ENCODE results near the gene PTRHD1. TPM values are rescaled to one million over a fixed set of nuclear protein-coding genes. Genes with fewer than 3 reads are reported as not detected.

PTRHD1 gene
- total and polyA plus RNA-seq, 2 experiments from 2014 or later = 27.5 to 46.2 TPM

- TF ChIP-seq EZH2 (IDR thresholded peaks at IDR 0.05; ENCODE audit: insufficient read depth, poor library complexity, severe bottlenecking) = no peak
- TF ChIP-seq EZH2phosphoT487 (IDR thresholded peaks at IDR 0.05; ENCODE audit: insufficient read depth, low read depth) = no peak
- Histone ChIP-seq H3K4me3 (no peak overlapping the region), H3K79me2 (ENCODE audit: insufficient read depth) (no peaks in the 10 kb centered on the region), H3K9ac (no peak overlapping the region), H3K9me2 (ENCODE audit: insufficient read depth) (no peaks in the 10 kb centered on the region), H2AFZ (no peak overlapping the region), H3K4me1 (ENCODE audit: insufficient read depth) (no peaks in the 10 kb centered on the region), H3K36me3 (ENCODE audit: low read depth) (0 out of 2 replicates have a peak, but pooled peaks cover 3% of the 10 kb centered on the region), H3K27me3 (replicated peaks; ENCODE audit: insufficient read depth) (no peaks in the 10 kb centered on the region), H3F3A (ENCODE audit: insufficient read depth) (no peaks in the 10 kb centered on the region), H4K20me1 (ENCODE audit: insufficient read depth) (no peaks in the 10 kb centered on the region), H3K27ac (no peak overlapping the region), H3K4me2 (ENCODE audit: unreplicated experiment) (no peak overlapping the region), H3K9me3 (ENCODE audit: low read depth) (no peaks in the 10 kb centered on the region)
- DNase-seq = no peak
- in situ Hi-C loops (cut with MboI) = no loop called here
- 52 to 60% methylated on average over 7 of the region's 7 CpGs for WGBS, 2 experiments (ENCODE audit: low coverage in 1 of 2, low lambda C conversion rate in 2 of 2, missing lambda C conversion rate in 2 of 2)
Observed at GRCh38 chr2:24768601-24769000, 24.6 kb downstream of the PTRHD1 start.

- in situ Hi-C loops (cut with MboI) = no loop called here
- Histone ChIP-seq H2AFZ (no peak overlapping the region), H3K9me2 (ENCODE audit: insufficient read depth) (no peaks in the 10 kb centered on the region), H3K9me3 (ENCODE audit: low read depth) (no peaks in the 10 kb centered on the region), H3K4me3 (no peak overlapping the region), H3K79me2 (ENCODE audit: insufficient read depth) (no peaks in the 10 kb centered on the region), H3K27ac (no peak overlapping the region), H4K20me1 (ENCODE audit: insufficient read depth) (no peaks in the 10 kb centered on the region), H3K4me2 (ENCODE audit: unreplicated experiment) (no peak overlapping the region), H3K27me3 (replicated peaks; ENCODE audit: insufficient read depth) (no peaks in the 10 kb centered on the region), H3K36me3 (ENCODE audit: low read depth) (0 out of 2 replicates have a peak, but pooled peaks cover 3% of the 10 kb centered on the region), H3K9ac (no peak overlapping the region), H3K4me1 (ENCODE audit: insufficient read depth) (no peaks in the 10 kb centered on the region), H3F3A (ENCODE audit: insufficient read depth) (no peaks in the 10 kb centered on the region)
- TF ChIP-seq EZH2 (IDR thresholded peaks at IDR 0.05; ENCODE audit: insufficient read depth, poor library complexity, severe bottlenecking) = no peak
- TF ChIP-seq EZH2phosphoT487 (IDR thresholded peaks at IDR 0.05; ENCODE audit: insufficient read depth, low read depth) = no peak
- 83 to 88% methylated on average over 5 of the region's 5 CpGs for WGBS, 2 experiments (ENCODE audit: low coverage in 1 of 2, low lambda C conversion rate in 2 of 2, missing lambda C conversion rate in 2 of 2)
- DNase-seq = no peak
Observed at GRCh38 chr2:24768013-24768412, 25.2 kb downstream of the PTRHD1 start.

- Histone ChIP-seq H2AFZ (no peak overlapping the region), H3F3A (ENCODE audit: insufficient read depth) (no peaks in the 10 kb centered on the region), H3K4me3 (no peak overlapping the region), H3K27ac (no peak overlapping the region), H3K9ac (no peak overlapping the region), H3K9me3 (ENCODE audit: low read depth) (no peaks in the 10 kb centered on the region), H3K4me2 (ENCODE audit: unreplicated experiment) (no peak overlapping the region), H3K36me3 (ENCODE audit: low read depth) (peaks cover 3% of the 10 kb centered on the region; the same call in 1 of the 2 replicates), H3K9me2 (ENCODE audit: insufficient read depth) (no peaks in the 10 kb centered on the region), H4K20me1 (ENCODE audit: insufficient read depth) (no peaks in the 10 kb centered on the region), H3K4me1 (ENCODE audit: insufficient read depth) (no peaks in the 10 kb centered on the region), H3K27me3 (replicated peaks; ENCODE audit: insufficient read depth) (no peaks in the 10 kb centered on the region), H3K79me2 (ENCODE audit: insufficient read depth) (no peaks in the 10 kb centered on the region)
- TF ChIP-seq EZH2phosphoT487 (IDR thresholded peaks at IDR 0.05; ENCODE audit: insufficient read depth, low read depth) (no peak), EZH2 (IDR thresholded peaks at IDR 0.05; ENCODE audit: insufficient read depth, poor library complexity, severe bottlenecking) (no peak)
- WGBS, 2 experiments (ENCODE audit: low coverage in 1 of 2, low lambda C conversion rate in 2 of 2, missing lambda C conversion rate in 2 of 2) = 83 to 85% methylated on average over 6 of the region's 6 CpGs
- DNase-seq = no peak
- in situ Hi-C loops (cut with MboI) = no loop called here
Observed at GRCh38 chr2:24766609-24767008, 26.6 kb downstream of the PTRHD1 start.

GRCh38 chr2:24763843-24764242 is 29.3 kb downstream of the PTRHD1 start:
- H3K4me1 ChIP-seq (ENCODE audit: insufficient read depth) = no peaks in the 10 kb centered on the region
- H2AFZ ChIP-seq = no peak overlapping the region
- in situ Hi-C loops (cut with MboI) = no loop called here
- no peaks in the 10 kb centered on the region; the same call in 1 of the 2 replicates for H3K36me3 ChIP-seq (ENCODE audit: low read depth)
- no peak for DNase-seq
- H3K9me2 ChIP-seq (ENCODE audit: insufficient read depth) = no peaks in the 10 kb centered on the region
- no peaks in the 10 kb centered on the region for H3K9me3 ChIP-seq (ENCODE audit: low read depth)
- no peak overlapping the region for H3K4me3 ChIP-seq
- 78 to 79% methylated on average over 4 of the region's 4 CpGs for WGBS, 2 experiments (ENCODE audit: low coverage in 1 of 2, low lambda C conversion rate in 2 of 2, missing lambda C conversion rate in 2 of 2)
- H3K79me2 ChIP-seq (ENCODE audit: insufficient read depth) = no peaks in the 10 kb centered on the region
- H3K4me2 ChIP-seq (ENCODE audit: unreplicated experiment) = no peak overlapping the region
- no peaks in the 10 kb centered on the region for H3K27me3 ChIP-seq (replicated peaks; ENCODE audit: insufficient read depth)
- H4K20me1 ChIP-seq (ENCODE audit: insufficient read depth) = no peaks in the 10 kb centered on the region
- H3F3A ChIP-seq (ENCODE audit: insufficient read depth) = no peaks in the 10 kb centered on the region
- no peak for TF ChIP-seq EZH2phosphoT487 (IDR thresholded peaks at IDR 0.05; ENCODE audit: insufficient read depth, low read depth)
- TF ChIP-seq EZH2 (IDR thresholded peaks at IDR 0.05; ENCODE audit: insufficient read depth, poor library complexity, severe bottlenecking) = no peak
- no peak overlapping the region for H3K27ac ChIP-seq
- H3K9ac ChIP-seq = no peak overlapping the region

GRCh38 chr2:24762518-24762917 is 30.7 kb downstream of the PTRHD1 start:
- H3K27ac ChIP-seq = no peak overlapping the region
- H3K79me2 ChIP-seq (ENCODE audit: insufficient read depth) = no peaks in the 10 kb centered on the region
- H3K9me2 ChIP-seq (ENCODE audit: insufficient read depth) = no peaks in the 10 kb centered on the region
- H3K4me3 ChIP-seq = no peak overlapping the region
- no peak overlapping the region for H3K4me2 ChIP-seq (ENCODE audit: unreplicated experiment)
- no peaks in the 10 kb centered on the region for H3K27me3 ChIP-seq (replicated peaks; ENCODE audit: insufficient read depth)
- no peaks in the 10 kb centered on the region for H3K9me3 ChIP-seq (ENCODE audit: low read depth)
- in situ Hi-C loops (cut with MboI) = no loop called here
- 90 to 98% methylated on average over 2 of the region's 2 CpGs for WGBS, 2 experiments (ENCODE audit: low coverage in 1 of 2, low lambda C conversion rate in 2 of 2, missing lambda C conversion rate in 2 of 2)
- H3K36me3 ChIP-seq (ENCODE audit: low read depth) = no peaks in the 10 kb centered on the region; the same call in 1 of the 2 replicates
- no peaks in the 10 kb centered on the region for H4K20me1 ChIP-seq (ENCODE audit: insufficient read depth)
- H3K4me1 ChIP-seq (ENCODE audit: insufficient read depth) = no peaks in the 10 kb centered on the region
- H3K9ac ChIP-seq = no peak overlapping the region
- H2AFZ ChIP-seq = no peak overlapping the region
- no peaks in the 10 kb centered on the region for H3F3A ChIP-seq (ENCODE audit: insufficient read depth)
- TF ChIP-seq EZH2 (IDR thresholded peaks at IDR 0.05; ENCODE audit: insufficient read depth, poor library complexity, severe bottlenecking) = no peak
- no peak for DNase-seq
